Lower lobe of right lung (tissue), 2 donors: ENCODE measurements around the gene TPCN2. TPM values are rescaled to one million over a fixed set of nuclear protein-coding genes. Genes with fewer than 3 reads are reported as not detected.

Experiments
- ATAC-seq, 2 donors: fragments of 200-7000 bp; cut with Tn5 transposase; one replicate each; pipeline ENCODE4 v1.9.1; 2020 to 2022; ENCODE audit warnings: mild to moderate bottlenecking in 2 of 2, moderate library complexity in 2 of 2
- DNase-seq: peaks from one replicate; pipeline ENCODE4 v3.0.0-alpha.2; 2020
- H3K27ac ChIP-seq: fragments of 200-600 bp; one replicate; pipeline ENCODE4 v1.8.0; 2022
- H3K27me3 ChIP-seq: fragments of 200-600 bp; one replicate; pipeline ENCODE4 v1.8.0; 2022; ENCODE audit warnings: low read depth
- H3K36me3 ChIP-seq: fragments of 200-600 bp; one replicate; pipeline ENCODE4 v1.8.0; 2022; ENCODE audit warnings: mild to moderate bottlenecking
- H3K4me1 ChIP-seq: fragments of 200-600 bp; one replicate; pipeline ENCODE4 v1.8.0; 2022
- H3K4me3 ChIP-seq: fragments of 200-600 bp; one replicate; pipeline ENCODE4 v1.8.0; 2022; ENCODE audit warnings: mild to moderate bottlenecking
- H3K9me3 ChIP-seq: fragments of 200-600 bp; one replicate; pipeline ENCODE4 v1.8.0; 2022
- intact Hi-C: fragments of 100-400 bp; cut with DNase I; formaldehyde crosslinking; loops from one replicate; pipeline ENCODE4 v1.11.0; 2022
- total RNA-seq: library from RNA; stranded (reverse); fragmentation: NEBNext Ultra II Directional; extraction: Animal tissue kit (Norgen Biotek cat#: 25700); gene quantifications from one replicate; pipeline ENCODE4 v1.2.1, GENCODE V29; 2021
- TF ChIP-seq, protein P1 (sequence below): fragments of 200-600 bp; IDR thresholded peaks from one replicate; pipeline ENCODE4 v1.8.0; 2022; ENCODE audit warnings: antibody characterized with exemption, mild to moderate bottlenecking
- donor health status: DM: no; HTN: yes; CAD: no; lungs with severe emphysema.

The TPCN2 gene
- total RNA-seq, 1 donor from 2014 or later = 18.2 TPM

DNA sequence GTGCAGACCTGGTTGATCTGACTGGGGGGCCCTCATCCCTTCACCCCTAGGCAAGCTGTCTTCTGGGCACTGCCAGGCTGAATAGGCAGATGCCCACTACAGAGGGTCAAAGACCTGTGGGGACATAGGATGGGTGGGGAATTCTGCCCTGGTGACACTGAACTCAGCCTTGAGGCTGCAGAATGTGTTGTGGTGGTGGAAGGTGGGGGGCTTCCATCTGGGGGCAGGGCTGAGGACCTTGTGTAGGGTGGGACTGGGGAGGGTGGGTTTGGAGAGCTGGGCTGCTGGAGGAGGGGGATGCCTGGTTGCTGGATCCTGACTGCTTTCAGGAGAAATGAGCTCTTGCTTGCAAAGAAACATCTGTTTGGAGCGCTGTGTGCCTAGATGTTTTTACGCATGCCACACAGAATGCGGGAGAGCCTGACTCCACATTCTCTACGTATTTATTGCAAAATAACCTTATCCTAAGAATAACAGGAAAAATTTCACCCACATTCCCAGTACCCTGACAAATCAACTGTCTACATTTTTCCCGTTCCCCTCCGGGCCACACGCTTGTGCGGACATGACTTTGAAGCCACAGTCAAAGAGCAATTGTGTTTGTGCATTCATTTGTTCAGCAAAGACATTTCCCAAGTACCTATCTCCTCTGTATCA is 125.3 kb downstream of the TPCN2 start:
- intact Hi-C loops = no loop called here
- H3K4me3 ChIP-seq = no peak overlapping the region
- no peaks in the 10 kb centered on the region for H3K4me1 ChIP-seq
- no peaks in the 10 kb centered on the region for H3K9me3 ChIP-seq
- H3K27me3 ChIP-seq = no peaks in the 10 kb centered on the region
- ATAC-seq (no peak), DNase-seq (no peak)
- H3K27ac ChIP-seq = no peak overlapping the region
- TF ChIP-seq, protein P1, sequence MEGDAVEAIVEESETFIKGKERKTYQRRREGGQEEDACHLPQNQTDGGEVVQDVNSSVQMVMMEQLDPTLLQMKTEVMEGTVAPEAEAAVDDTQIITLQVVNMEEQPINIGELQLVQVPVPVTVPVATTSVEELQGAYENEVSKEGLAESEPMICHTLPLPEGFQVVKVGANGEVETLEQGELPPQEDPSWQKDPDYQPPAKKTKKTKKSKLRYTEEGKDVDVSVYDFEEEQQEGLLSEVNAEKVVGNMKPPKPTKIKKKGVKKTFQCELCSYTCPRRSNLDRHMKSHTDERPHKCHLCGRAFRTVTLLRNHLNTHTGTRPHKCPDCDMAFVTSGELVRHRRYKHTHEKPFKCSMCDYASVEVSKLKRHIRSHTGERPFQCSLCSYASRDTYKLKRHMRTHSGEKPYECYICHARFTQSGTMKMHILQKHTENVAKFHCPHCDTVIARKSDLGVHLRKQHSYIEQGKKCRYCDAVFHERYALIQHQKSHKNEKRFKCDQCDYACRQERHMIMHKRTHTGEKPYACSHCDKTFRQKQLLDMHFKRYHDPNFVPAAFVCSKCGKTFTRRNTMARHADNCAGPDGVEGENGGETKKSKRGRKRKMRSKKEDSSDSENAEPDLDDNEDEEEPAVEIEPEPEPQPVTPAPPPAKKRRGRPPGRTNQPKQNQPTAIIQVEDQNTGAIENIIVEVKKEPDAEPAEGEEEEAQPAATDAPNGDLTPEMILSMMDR = no peak
- no peaks in the 10 kb centered on the region for H3K36me3 ChIP-seq

DNA sequence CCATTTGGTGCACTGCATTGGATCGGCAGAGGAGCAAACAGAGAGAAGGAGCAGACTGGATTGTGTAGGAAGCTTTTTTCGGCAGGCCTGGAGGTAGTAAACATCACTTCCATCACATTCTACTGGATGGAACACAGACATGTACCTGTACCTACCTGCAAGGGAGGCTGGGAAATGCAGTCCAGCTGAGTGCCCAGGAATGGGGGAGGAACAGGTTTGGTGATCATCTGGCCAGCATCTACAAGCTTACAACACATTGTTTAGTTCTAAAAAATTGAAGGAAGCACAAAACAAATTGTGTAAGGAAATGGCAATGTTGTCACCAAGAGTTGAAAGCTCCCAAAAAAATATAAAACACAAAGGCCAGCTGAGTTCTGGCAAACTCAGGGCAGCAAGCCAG is 126.1 kb downstream of the TPCN2 start:
- H3K27me3 ChIP-seq = no peaks in the 10 kb centered on the region
- no peaks in the 10 kb centered on the region for H3K4me1 ChIP-seq
- DNase-seq (no peak), ATAC-seq (no peak)
- intact Hi-C loops = no loop called here
- no peak overlapping the region for H3K27ac ChIP-seq
- no peaks in the 10 kb centered on the region for H3K9me3 ChIP-seq
- no peaks in the 10 kb centered on the region for H3K36me3 ChIP-seq
- TF ChIP-seq, protein P1 = no peak
- no peak overlapping the region for H3K4me3 ChIP-seq

DNA sequence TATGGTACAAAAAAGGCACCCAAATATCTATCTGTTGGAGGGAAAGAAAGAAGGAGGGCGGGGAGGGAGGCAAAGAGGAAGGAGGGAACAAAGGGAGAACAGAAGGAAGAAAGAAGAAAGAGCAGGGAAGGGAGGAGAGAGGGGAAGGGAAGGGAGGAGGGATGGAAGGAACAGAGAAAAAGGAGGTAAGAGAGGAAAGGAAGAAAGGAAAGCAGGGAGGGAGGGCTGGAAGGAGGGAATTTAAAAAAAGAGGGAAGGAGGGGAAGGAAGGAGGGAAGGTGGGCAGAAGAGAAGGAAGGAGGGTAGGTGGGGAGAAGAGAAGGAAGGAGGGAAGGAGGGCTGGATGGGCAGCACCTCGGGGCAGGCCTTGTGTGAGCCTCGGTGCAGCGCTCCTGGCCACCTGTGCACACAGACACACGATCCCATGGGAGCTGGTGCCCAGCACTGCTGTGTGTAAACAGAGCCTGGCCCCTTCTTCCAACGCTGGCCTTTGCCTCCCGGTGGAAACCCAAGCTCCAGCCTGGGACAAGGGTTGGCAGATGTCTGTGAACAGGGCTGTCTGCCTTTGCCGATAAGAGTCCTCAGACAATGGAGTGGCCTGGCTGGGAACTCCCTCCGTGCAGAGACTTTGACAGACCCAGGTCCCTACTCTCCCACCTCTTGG is 130.2 kb downstream of the TPCN2 start:
- ATAC-seq = no peak
- no peaks in the 10 kb centered on the region for H3K9me3 ChIP-seq
- no peaks in the 10 kb centered on the region for H3K36me3 ChIP-seq

DNA sequence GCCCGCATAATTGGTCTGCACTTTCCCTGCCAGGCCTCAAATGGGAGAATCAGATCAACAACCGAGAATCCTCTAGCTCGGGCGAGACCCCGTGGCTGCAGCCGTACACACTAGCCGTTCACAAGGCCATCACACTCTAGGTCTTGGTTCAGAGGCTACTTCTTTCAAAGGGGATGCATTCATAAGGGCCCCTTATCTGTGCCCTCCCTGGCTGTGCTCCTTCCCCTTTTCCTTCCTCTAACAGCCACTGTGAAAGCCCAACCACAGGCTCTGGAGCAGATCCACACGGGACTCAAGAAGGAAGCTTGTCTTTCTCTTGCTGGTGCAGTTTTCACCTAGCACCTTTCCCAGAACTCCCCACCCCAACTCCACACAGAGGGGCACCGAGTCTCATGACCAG is 131.5 kb downstream of the TPCN2 start:
- no peak overlapping the region for H3K27ac ChIP-seq

More for the DNA sequence above, 130.2 kb downstream of the TPCN2 start:
- intact Hi-C loops = no loop called here
- no peaks in the 10 kb centered on the region for H3K4me1 ChIP-seq
- TF ChIP-seq, protein P1 = no peak
- H3K27ac ChIP-seq = no peak overlapping the region
- no peak overlapping the region for H3K4me3 ChIP-seq
- H3K27me3 ChIP-seq = no peaks in the 10 kb centered on the region
- no peak for DNase-seq

DNA sequence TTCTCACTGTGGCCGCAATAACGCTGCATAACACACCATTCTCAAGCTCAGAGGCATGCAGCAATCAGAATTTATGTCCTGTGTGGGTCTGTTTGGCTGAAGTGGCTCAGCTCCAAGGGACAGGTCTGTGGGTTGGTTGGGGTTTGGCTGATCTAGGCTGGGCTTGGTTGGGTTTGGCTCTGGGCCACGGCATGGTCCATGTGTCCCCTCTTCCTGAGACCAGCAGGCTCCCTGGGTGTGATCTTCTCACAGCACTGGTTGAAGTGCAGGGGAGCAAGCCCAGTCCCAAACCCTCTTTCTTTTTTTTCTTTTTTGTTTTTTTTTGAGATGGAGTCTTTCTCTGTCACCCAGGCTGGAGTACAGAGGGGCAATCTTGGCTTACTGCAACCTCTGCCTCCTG is 132.0 kb downstream of the TPCN2 start:
- H3K4me3 ChIP-seq = no peak overlapping the region
- no peaks in the 10 kb centered on the region for H3K4me1 ChIP-seq
- DNase-seq = no peak
- H3K36me3 ChIP-seq = no peaks in the 10 kb centered on the region
- H3K27me3 ChIP-seq = no peaks in the 10 kb centered on the region
- intact Hi-C loops = no loop called here
- ATAC-seq = no peak
- H3K27ac ChIP-seq = no peak overlapping the region
- H3K9me3 ChIP-seq = no peaks in the 10 kb centered on the region
- TF ChIP-seq, protein P1 = no peak

More for the DNA sequence above, 131.5 kb downstream of the TPCN2 start:
- no peaks in the 10 kb centered on the region for H3K9me3 ChIP-seq
- TF ChIP-seq, protein P1 = no peak
- DNase-seq (no peak), ATAC-seq (no peak)
- no peak overlapping the region for H3K4me3 ChIP-seq
- H3K27me3 ChIP-seq = no peaks in the 10 kb centered on the region
- no peaks in the 10 kb centered on the region for H3K36me3 ChIP-seq
- H3K4me1 ChIP-seq = no peaks in the 10 kb centered on the region
- intact Hi-C loops = no loop called here
